Measurements from ENCODE around the gene VCP.

The VCP gene

GRCh38 chr9:35071814-35072460 lies 488 bp downstream of the VCP start (continued):
- TF ChIP-seq BCL11A (tag by site-specific recombination; IDR thresholded peaks at IDR 0.05; ENCODE audit: low read depth): no peak
- TF ChIP-seq TRIM28 (IDR thresholded peaks at IDR 0.05; ENCODE audit: borderline replicate concordance, low read length): no peak
- TF ChIP-seq ZNF610 (tag by site-specific recombination; IDR thresholded peaks at IDR 0.05; ENCODE audit: borderline replicate concordance): no peak
- no peak for TF ChIP-seq ZNF112 (tag by site-specific recombination; IDR thresholded peaks at IDR 0.05)
- TF ChIP-seq SCRT2 (tag by site-specific recombination; IDR thresholded peaks at IDR 0.05): no peak
- TF ChIP-seq, protein P1, sequence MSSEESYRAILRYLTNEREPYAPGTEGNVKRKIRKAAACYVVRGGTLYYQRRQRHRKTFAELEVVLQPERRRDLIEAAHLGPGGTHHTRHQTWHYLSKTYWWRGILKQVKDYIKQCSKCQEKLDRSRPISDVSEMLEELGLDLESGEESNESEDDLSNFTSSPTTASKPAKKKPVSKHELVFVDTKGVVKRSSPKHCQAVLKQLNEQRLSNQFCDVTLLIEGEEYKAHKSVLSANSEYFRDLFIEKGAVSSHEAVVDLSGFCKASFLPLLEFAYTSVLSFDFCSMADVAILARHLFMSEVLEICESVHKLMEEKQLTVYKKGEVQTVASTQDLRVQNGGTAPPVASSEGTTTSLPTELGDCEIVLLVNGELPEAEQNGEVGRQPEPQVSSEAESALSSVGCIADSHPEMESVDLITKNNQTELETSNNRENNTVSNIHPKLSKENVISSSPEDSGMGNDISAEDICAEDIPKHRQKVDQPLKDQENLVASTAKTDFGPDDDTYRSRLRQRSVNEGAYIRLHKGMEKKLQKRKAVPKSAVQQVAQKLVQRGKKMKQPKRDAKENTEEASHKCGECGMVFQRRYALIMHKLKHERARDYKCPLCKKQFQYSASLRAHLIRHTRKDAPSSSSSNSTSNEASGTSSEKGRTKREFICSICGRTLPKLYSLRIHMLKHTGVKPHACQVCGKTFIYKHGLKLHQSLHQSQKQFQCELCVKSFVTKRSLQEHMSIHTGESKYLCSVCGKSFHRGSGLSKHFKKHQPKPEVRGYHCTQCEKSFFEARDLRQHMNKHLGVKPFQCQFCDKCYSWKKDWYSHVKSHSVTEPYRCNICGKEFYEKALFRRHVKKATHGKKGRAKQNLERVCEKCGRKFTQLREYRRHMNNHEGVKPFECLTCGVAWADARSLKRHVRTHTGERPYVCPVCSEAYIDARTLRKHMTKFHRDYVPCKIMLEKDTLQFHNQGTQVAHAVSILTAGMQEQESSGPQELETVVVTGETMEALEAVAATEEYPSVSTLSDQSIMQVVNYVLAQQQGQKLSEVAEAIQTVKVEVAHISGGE (tag by site-specific recombination; conservative IDR thresholded peaks at IDR 0.05; ENCODE audit: low read depth): 0 out of 2 replicates have a peak, but pooled peaks have one; percentile 49
- no peak for TF ChIP-seq ZNF677 (tag by site-specific recombination; IDR thresholded peaks at IDR 0.05)
- TF ChIP-seq PATZ1 (tag by site-specific recombination; IDR thresholded peaks at IDR 0.05): peak; percentile 77
- TF ChIP-seq WT1 (tag by site-specific recombination; IDR thresholded peaks at IDR 0.05): no peak
- TF ChIP-seq REST (tag by site-specific recombination; IDR thresholded peaks at IDR 0.05): no peak
- TF ChIP-seq ZNF140 (tag by site-specific recombination; IDR thresholded peaks at IDR 0.05): no peak
- TF ChIP-seq MYNN (tag by site-specific recombination; IDR thresholded peaks at IDR 0.05; ENCODE audit: borderline replicate concordance): no peak
- no peak for TF ChIP-seq ZNF37A (tag by site-specific recombination; IDR thresholded peaks at IDR 0.05)
- TF ChIP-seq ZNF639 (tag by site-specific recombination; IDR thresholded peaks at IDR 0.05): no peak
- TF ChIP-seq ZNF76 (tag by site-specific recombination; IDR thresholded peaks at IDR 0.05; ENCODE audit: borderline replicate concordance, low read depth): peak; percentile 56; the same call in 1 of the 2 replicates
- no peak for TF ChIP-seq ZNF148 (tag by site-specific recombination; IDR thresholded peaks at IDR 0.05; ENCODE audit: borderline replicate concordance)
- TF ChIP-seq, protein P2, sequence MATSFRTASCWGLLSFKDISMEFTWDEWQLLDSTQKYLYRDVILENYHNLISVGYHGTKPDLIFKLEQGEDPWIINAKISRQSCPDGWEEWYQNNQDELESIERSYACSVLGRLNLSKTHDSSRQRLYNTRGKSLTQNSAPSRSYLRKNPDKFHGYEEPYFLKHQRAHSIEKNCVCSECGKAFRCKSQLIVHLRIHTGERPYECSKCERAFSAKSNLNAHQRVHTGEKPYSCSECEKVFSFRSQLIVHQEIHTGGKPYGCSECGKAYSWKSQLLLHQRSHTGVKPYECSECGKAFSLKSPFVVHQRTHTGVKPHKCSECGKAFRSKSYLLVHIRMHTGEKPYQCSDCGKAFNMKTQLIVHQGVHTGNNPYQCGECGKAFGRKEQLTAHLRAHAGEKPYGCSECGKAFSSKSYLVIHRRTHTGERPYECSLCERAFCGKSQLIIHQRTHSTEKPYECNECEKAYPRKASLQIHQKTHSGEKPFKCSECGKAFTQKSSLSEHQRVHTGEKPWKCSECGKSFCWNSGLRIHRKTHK (tag by site-specific recombination; IDR thresholded peaks at IDR 0.05): no peak
- no peak for TF ChIP-seq ZNF214 (tag by site-specific recombination; IDR thresholded peaks at IDR 0.05; ENCODE audit: borderline replicate concordance)
- TF ChIP-seq ZNF747 (tag by site-specific recombination; IDR thresholded peaks at IDR 0.05): no peak
- TF ChIP-seq ZNF24 (tag by site-specific recombination; IDR thresholded peaks at IDR 0.05): no peak
